Coronary artery (tissue), 2 donors: Measurements from ENCODE around the gene KIAA0930.
A peak's percentile ranks its signal among the peaks of the same experiment; 100 is the strongest.
"Not testable (repeated sequence)": the region's sequence is repeated elsewhere in the genome, so short reads cannot be mapped to it uniquely, and the experiment has no call there.

Experiments used
- DNase-seq: peaks from one replicate; pipeline ENCODE4 v3.0.0-alpha.2; 2017; ENCODE audit warnings: low spot score
- H3K27ac ChIP-seq, 2 donors: fragments of 200-600 bp; sonication (generic); one replicate each; pipeline ENCODE4 v1.5.1; 2016 to 2019
- H3K4me3 ChIP-seq: fragments of 200-600 bp; sonication (generic); 2 replicates; pipeline ENCODE4 v1.5.1; 2016; ENCODE audit warnings: mild to moderate bottlenecking, moderate library complexity
- CTCF ChIP-seq: fragments of 200-600 bp; sonication (generic); IDR thresholded peaks from one replicate; pipeline ENCODE4 v1.5.1; 2019; ENCODE audit warnings: antibody characterized with exemption

The KIAA0930 gene

GRCh38 chr22:45278125-45278524 lies 37.4 kb upstream of the KIAA0930 start:
- no peak for TF ChIP-seq CTCF
- H3K4me3 ChIP-seq: no peak overlapping the region
- DNase-seq: no peak
- no peak overlapping the region for H3K27ac ChIP-seq

- H3K4me3 ChIP-seq, DNase-seq, H3K27ac ChIP-seq: not testable (repeated sequence)
These were observed 37.0 kb upstream of the KIAA0930 start for GRCh38 chr22:45277720-45278119.

GRCh38 chr22:45276507-45277105 lies 35.9 kb upstream of the KIAA0930 start:
- no peak for TF ChIP-seq CTCF
- Histone ChIP-seq H3K27ac (no peak overlapping the region), H3K4me3 (no peak overlapping the region)
- no peak for DNase-seq

- DNase-seq: no peak
- TF ChIP-seq CTCF: no peak
- H3K27ac ChIP-seq: no peak overlapping the region
- no peak overlapping the region for H3K4me3 ChIP-seq
These were observed 32.9 kb upstream of the KIAA0930 start for GRCh38 chr22:45273452-45274075.

GRCh38 chr22:45272498-45272897 lies 31.8 kb upstream of the KIAA0930 start:
- H3K27ac ChIP-seq: peak overlapping the region; percentile 71 to 88
- DNase-seq: no peak
- TF ChIP-seq CTCF: no peak

GRCh38 chr22:45271667-45272201 lies 31.0 kb upstream of the KIAA0930 start:
- no peak for TF ChIP-seq CTCF
- Histone ChIP-seq H3K27ac (peak overlapping the region; percentile 71 to 88), H3K4me3 (peak overlapping the region; percentile 24)
- no peak for DNase-seq

More at GRCh38 chr22:45272498-45272897, 31.8 kb upstream of the KIAA0930 start:
- no peak overlapping the region for H3K4me3 ChIP-seq

- DNase-seq: no peak
- no peak overlapping the region for H3K4me3 ChIP-seq
- TF ChIP-seq CTCF: no peak
- H3K27ac ChIP-seq: no peak overlapping the region
These were observed 29.7 kb upstream of the KIAA0930 start for GRCh38 chr22:45270095-45271020.
